ENCODE results near the gene NOL3.

NOL3 gene

GRCh38 chr16:67209565-67209964, 39.2 kb downstream of the NOL3 start:
- Histone ChIP-seq H3K27me3 (no peaks in the 10 kb centered on the region), H3K4me3 (no peak overlapping the region), H3K4me1 (no peaks in the 10 kb centered on the region), H3K36me3 (peaks cover 0 to 50% (median 0%) of the 10 kb centered on the region in 3 donors), H3K27ac (no peak overlapping the region), H3K9me3 (no peaks in the 10 kb centered on the region)
- TF ChIP-seq CTCF (IDR thresholded peaks at IDR 0.05), result no peak
- DNase-seq, result no peak
- intact Hi-C loops (cut with DNase I; ENCODE audit: low total_unique reads), result no loop called here

GRCh38 chr16:67210069-67210937, 40.0 kb downstream of the NOL3 start:
- Histone ChIP-seq H3K4me1 (no peaks in the 10 kb centered on the region), H3K27ac (no peak overlapping the region), H3K4me3 (no peak overlapping the region), H3K9me3 (no peaks in the 10 kb centered on the region), H3K27me3 (no peaks in the 10 kb centered on the region), H3K36me3 (peaks cover 0 to 54% (median 0%) of the 10 kb centered on the region in 3 donors)
- no peak for TF ChIP-seq CTCF (IDR thresholded peaks at IDR 0.05)
- intact Hi-C loops (cut with DNase I; ENCODE audit: low total_unique reads), result no loop called here
- DNase-seq, result no peak

GRCh38 chr16:67211674-67212073, 41.3 kb downstream of the NOL3 start:
- no peaks in the 10 kb centered on the region for H3K9me3 ChIP-seq
- no peak overlapping the region for H3K27ac ChIP-seq
- no peaks in the 10 kb centered on the region for H3K4me1 ChIP-seq
- peaks cover 0 to 52% (median 0%) of the 10 kb centered on the region in 3 donors for H3K36me3 ChIP-seq
- intact Hi-C loops (cut with DNase I; ENCODE audit: low total_unique reads), result no loop called here
- DNase-seq, result no peak
- H3K4me3 ChIP-seq, result no peak overlapping the region
- no peaks in the 10 kb centered on the region for H3K27me3 ChIP-seq
- TF ChIP-seq CTCF (IDR thresholded peaks at IDR 0.05), result no peak

GRCh38 chr16:67212766-67213165, 42.4 kb downstream of the NOL3 start:
- Histone ChIP-seq H3K27ac (no peak overlapping the region), H3K27me3 (no peaks in the 10 kb centered on the region), H3K36me3 (peaks cover 0 to 54% (median 0%) of the 10 kb centered on the region in 3 donors), H3K9me3 (no peaks in the 10 kb centered on the region), H3K4me1 (no peaks in the 10 kb centered on the region), H3K4me3 (no peak overlapping the region)
- intact Hi-C loops (cut with DNase I; ENCODE audit: low total_unique reads), result no loop called here
- no peak for DNase-seq
- TF ChIP-seq CTCF (IDR thresholded peaks at IDR 0.05), result no peak

- Histone ChIP-seq H3K9me3 (no peaks in the 10 kb centered on the region), H3K4me3 (no peak overlapping the region), H3K27me3 (no peaks in the 10 kb centered on the region), H3K4me1 (no peaks in the 10 kb centered on the region), H3K27ac (no peak overlapping the region), H3K36me3 (peaks cover 0 to 52% (median 0%) of the 10 kb centered on the region in 3 donors)
- DNase-seq, result no peak
- intact Hi-C loops (cut with DNase I; ENCODE audit: low total_unique reads), result no loop called here
- TF ChIP-seq CTCF (IDR thresholded peaks at IDR 0.05), result no peak
These were observed 43.1 kb downstream of the NOL3 start for GRCh38 chr16:67213197-67214019.

Data from tibial artery (tissue), 4 donors.